ENCODE measurements around the gene SORL1. TPM values are rescaled to one million over a fixed set of nuclear protein-coding genes. Genes with fewer than 3 reads are reported as not detected.

The SORL1 gene
- total RNA-seq, 1 donor from 2014 or later, result 10.5 TPM

DNA sequence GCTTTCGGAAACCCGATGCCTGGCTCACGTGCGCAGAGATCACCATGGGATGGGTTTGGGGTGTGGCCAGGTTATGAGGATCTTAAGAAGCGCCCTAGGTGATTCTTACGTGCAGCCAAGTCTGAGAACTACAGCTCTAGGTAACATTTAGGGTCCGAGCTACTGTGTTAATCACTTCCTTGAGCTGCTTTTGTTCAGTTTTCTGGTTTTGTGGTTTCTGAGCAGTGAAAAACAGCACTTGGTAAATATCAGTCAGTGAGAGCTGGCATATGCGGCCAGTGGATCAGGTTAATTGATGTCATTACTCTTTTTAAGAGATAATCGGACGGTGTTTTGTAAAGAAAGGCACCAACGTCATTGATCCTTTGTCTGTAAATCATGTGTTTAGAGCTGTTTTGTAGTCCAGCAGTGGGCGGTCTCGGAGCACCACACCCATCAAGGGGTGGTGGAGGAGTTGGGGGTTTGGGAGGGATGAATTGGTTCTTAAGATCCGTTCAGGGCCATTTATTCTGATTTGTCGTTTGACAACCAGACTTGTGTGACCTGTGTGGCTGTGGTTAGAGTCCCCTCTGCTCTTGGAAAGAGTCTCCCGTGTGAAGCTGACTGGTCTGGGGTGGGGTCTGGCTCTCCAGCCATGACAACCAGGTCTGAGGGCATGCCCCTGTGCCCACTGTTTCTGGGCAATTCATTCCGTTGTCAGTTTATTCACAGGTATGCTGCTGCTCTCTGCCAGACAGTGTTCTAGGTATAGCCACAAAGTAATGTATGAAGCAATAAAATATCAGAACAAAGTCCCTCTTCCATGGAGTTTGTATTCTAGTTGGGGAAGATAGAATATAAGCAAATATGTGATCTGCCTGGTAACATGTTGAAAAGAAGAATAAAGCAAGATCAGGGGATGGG, 62.6 kb downstream of the SORL1 start:
- H3K9me3 ChIP-seq, result no peaks in the 10 kb centered on the region
- TF ChIP-seq, protein P1, sequence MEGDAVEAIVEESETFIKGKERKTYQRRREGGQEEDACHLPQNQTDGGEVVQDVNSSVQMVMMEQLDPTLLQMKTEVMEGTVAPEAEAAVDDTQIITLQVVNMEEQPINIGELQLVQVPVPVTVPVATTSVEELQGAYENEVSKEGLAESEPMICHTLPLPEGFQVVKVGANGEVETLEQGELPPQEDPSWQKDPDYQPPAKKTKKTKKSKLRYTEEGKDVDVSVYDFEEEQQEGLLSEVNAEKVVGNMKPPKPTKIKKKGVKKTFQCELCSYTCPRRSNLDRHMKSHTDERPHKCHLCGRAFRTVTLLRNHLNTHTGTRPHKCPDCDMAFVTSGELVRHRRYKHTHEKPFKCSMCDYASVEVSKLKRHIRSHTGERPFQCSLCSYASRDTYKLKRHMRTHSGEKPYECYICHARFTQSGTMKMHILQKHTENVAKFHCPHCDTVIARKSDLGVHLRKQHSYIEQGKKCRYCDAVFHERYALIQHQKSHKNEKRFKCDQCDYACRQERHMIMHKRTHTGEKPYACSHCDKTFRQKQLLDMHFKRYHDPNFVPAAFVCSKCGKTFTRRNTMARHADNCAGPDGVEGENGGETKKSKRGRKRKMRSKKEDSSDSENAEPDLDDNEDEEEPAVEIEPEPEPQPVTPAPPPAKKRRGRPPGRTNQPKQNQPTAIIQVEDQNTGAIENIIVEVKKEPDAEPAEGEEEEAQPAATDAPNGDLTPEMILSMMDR (IDR thresholded peaks at IDR 0.05), result no peak
- no peak overlapping the region for H3K27ac ChIP-seq
- H3K4me3 ChIP-seq, result no peak overlapping the region
- H3K4me1 ChIP-seq, result peaks cover 0 to 6% of the 10 kb centered on the region in 2 donors
- intact Hi-C loops (cut with DNase I), result no loop called here
- H3K27me3 ChIP-seq, result no peaks in the 10 kb centered on the region
- DNase-seq (ENCODE audit: low spot score in 2 of 2), result no peak
- H3K36me3 ChIP-seq, result peaks cover 0 to 5% of the 10 kb centered on the region in 2 donors

DNA sequence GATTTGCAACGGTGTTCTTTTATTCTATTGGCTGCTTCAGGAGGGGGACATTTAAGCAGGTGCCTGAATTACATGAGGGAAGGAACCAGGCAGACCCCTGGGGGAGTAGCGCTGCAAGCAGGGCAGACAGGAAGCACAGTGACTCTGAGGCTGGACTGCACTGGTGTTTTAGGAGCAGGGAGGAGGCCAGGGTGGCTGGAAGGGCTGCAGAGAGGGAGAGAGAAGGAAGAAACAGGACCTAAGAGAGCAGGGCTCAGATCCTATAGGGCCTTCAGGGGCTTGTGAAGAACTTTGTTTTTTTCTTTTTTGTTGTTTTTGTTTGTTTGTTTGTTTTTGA, 63.2 kb downstream of the SORL1 start:
- DNase-seq (ENCODE audit: low spot score in 2 of 2), result no peak
- Histone ChIP-seq H3K27me3 (no peaks in the 10 kb centered on the region), H3K36me3 (peaks cover 0 to 5% of the 10 kb centered on the region in 2 donors), H3K4me1 (peaks cover 4 to 12% of the 10 kb centered on the region in 2 donors), H3K9me3 (no peaks in the 10 kb centered on the region), H3K27ac (no peak overlapping the region), H3K4me3 (no peak overlapping the region)
- intact Hi-C loops (cut with DNase I), result no loop called here
- TF ChIP-seq, protein P1 (IDR thresholded peaks at IDR 0.05), result no peak

DNA sequence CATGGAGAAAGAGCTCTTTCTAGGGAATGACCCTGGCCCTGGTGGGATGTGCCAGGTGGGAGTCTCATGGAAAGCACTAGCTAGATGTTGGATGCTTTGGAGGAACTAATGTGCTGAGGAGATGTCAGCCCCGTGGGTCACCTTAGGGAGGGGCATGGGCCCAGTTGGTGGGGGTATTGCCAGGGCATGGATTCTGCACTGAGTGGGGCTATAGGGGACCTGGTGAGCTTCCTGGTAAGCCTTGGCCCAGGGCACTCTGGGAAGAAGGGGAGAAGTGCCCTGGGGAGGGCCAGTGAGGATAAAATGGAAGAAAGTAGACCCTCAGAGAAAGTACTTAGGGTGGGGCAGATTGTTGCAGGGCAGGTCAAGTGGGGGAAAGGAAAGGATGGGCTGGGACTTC, 65.9 kb downstream of the SORL1 start:
- intact Hi-C loops (cut with DNase I), result no loop called here
- H3K4me3 ChIP-seq, result no peak overlapping the region
- no peak for DNase-seq (ENCODE audit: low spot score in 2 of 2)
- TF ChIP-seq, protein P1 (IDR thresholded peaks at IDR 0.05), result no peak
- H3K4me1 ChIP-seq, result peaks cover 4 to 23% of the 10 kb centered on the region in 2 donors
- H3K36me3 ChIP-seq, result peaks cover 0 to 5% of the 10 kb centered on the region in 2 donors
- H3K27me3 ChIP-seq, result no peaks in the 10 kb centered on the region
- no peak overlapping the region for H3K27ac ChIP-seq
- H3K9me3 ChIP-seq, result no peaks in the 10 kb centered on the region

DNA sequence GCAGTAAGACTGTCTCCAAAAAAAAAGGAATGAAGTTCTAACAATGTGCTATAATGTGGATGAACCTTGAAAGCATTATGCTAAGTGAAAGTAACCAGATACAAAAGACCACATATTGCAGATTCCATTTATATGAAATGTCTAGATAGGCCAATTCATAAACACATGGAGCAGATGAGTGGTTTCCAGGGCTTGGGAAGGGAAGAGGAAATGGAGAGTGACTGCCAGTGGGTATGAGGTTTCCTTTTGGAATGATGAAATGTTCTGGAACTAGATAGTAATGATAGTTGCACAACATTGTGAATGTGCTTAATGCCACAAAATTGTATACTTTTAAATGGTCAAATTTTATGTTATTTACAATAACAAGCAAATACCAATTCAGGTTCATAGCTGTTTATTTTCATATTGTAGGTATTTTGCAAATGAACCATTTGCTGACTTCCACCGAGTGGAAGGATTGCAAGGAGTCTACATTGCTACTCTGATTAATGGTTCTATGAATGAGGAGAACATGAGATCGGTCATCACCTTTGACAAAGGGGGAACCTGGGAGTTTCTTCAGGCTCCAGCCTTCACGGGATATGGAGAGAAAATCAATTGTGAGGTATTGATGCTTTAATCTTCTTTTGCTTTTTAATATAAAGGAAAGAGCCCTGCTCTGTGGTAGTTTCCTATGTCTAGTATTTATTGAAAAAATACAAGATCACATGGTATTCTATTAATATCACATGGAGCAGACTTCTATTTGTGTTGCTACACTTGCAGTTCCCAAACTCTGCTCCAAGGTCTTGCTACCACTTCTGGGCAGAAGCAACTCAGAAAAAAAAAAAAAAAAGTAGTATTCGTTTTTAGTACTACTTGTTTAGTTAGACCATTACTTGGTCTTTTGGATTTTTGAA, 68.4 kb downstream of the SORL1 start:
- Histone ChIP-seq H3K27me3 (no peaks in the 10 kb centered on the region), H3K4me1 (peaks cover 4 to 23% of the 10 kb centered on the region in 2 donors), H3K4me3 (no peak overlapping the region), H3K27ac (peak overlapping the region; percentile 76 to 80), H3K9me3 (no peaks in the 10 kb centered on the region), H3K36me3 (no peaks in the 10 kb centered on the region)
- no peak for DNase-seq (ENCODE audit: low spot score in 2 of 2)
- intact Hi-C loops (cut with DNase I), result loop anchor here (2.0 kb wide), 1 partner anchor 56 kb away; no protein-coding TSS in a partner anchor
- TF ChIP-seq, protein P1 (IDR thresholded peaks at IDR 0.05), result no peak

DNA sequence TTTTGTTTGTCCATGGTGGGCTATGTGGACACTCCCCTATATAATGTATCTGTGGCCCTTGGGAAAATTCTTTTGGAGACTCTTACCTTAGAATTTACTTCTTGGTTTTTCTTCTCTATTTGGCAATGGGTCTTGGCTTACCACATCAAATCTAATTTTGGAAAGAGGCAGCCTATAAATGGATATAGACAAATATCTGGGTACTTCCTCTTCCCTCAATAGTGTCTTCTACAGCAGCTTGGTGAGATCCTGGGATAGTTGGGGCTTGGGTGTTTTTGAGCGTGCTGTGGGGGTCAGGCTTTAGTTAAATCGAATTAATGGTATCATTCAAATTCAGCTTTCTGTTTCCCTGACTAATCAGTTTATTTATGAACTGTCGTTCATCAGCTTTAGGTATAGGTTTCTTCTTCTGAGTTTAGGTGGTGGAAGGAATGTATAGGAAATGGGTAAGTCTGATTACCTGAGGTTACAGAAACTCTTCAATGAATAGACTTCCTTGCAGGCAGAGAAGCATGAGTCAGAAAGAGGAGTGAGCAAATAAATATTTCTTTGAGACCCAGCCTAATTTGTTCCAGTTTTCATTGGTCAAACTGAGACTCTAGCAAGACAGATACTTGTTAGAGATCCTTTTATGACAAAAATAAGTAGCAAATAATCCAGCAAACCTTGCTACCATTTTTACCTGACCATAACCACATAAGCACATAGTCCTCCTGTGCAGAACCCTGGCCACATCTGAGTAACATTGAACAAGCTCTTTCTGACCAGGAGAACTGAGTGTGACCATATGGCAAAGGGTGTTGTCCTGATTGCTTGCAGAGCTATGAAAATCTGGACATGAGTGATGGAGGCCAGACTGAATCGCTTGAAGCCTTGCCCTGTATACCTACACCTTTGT, 69.3 kb downstream of the SORL1 start:
- Histone ChIP-seq H3K36me3 (no peaks in the 10 kb centered on the region), H3K27ac (peak overlapping the region; percentile 76 to 80), H3K27me3 (no peaks in the 10 kb centered on the region), H3K4me3 (no peak overlapping the region), H3K9me3 (no peaks in the 10 kb centered on the region), H3K4me1 (peaks cover 4 to 23% of the 10 kb centered on the region in 2 donors)
- DNase-seq (ENCODE audit: low spot score in 2 of 2), result no peak
- intact Hi-C loops (cut with DNase I), result loop anchor here (2.0 kb wide), 1 partner anchor 57 kb away; no protein-coding TSS in a partner anchor
- TF ChIP-seq, protein P1 (IDR thresholded peaks at IDR 0.05), result no peak

Data from ascending aorta (tissue), 2 donors.